Tibial nerve (tissue), 3 donors: ENCODE data around the gene ATF7.

ENCODE experiments used
- POLR2A ChIP-seq, 2 donors: fragments of 450-650 bp; IDR thresholded peaks; one replicate each; pipeline ENCODE4 v1.6.1; 2017; ENCODE audit warnings: antibody characterized with exemption in 2 of 2, mild to moderate bottlenecking in 2 of 2, moderate library complexity in 2 of 2
- TF ChIP-seq, protein P1 (sequence below), 5 experiments: fragments of 200-600 bp in 3 of 5; fragments of 450-650 bp in 2 of 5; sonication (generic) in 3 of 5; IDR thresholded peaks; one replicate each; pipeline ENCODE4 v1.5.1; 2016 to 2019; ENCODE audit warnings: antibody characterized with exemption in 5 of 5, mild to moderate bottlenecking in 3 of 5, moderate library complexity in 2 of 5

DNA sequence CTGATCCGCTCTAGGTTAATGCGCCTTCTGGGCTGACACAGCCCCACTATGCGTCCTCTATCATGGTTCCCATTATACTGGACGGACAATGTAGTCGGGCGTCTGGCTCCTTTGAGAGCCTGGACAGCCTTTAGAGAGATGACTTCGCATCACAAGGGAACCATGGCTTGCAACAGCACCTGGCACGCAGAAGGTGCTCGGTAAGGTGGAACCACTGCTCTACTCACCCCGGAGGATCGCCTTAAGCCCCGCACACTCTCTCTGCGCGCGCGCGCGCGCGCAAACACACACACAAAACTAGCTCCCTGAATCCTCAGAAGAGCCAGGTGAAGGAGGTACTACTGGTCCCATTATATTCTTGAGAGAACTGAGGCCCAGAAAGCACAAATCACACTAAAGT lies 134.0 kb downstream of the ATF7 start:
- TF ChIP-seq, protein P1, sequence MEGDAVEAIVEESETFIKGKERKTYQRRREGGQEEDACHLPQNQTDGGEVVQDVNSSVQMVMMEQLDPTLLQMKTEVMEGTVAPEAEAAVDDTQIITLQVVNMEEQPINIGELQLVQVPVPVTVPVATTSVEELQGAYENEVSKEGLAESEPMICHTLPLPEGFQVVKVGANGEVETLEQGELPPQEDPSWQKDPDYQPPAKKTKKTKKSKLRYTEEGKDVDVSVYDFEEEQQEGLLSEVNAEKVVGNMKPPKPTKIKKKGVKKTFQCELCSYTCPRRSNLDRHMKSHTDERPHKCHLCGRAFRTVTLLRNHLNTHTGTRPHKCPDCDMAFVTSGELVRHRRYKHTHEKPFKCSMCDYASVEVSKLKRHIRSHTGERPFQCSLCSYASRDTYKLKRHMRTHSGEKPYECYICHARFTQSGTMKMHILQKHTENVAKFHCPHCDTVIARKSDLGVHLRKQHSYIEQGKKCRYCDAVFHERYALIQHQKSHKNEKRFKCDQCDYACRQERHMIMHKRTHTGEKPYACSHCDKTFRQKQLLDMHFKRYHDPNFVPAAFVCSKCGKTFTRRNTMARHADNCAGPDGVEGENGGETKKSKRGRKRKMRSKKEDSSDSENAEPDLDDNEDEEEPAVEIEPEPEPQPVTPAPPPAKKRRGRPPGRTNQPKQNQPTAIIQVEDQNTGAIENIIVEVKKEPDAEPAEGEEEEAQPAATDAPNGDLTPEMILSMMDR (IDR thresholded peaks at IDR 0.05), result no peak
- TF ChIP-seq POLR2A (IDR thresholded peaks at IDR 0.05), result no peak
